T-cell (primary cell): ENCODE measurements around the gene DDX43. TPM values are rescaled to one million over a fixed set of nuclear protein-coding genes. Genes with fewer than 3 reads are reported as not detected.
"Not testable (repeated sequence)": the region's sequence is repeated elsewhere in the genome, so short reads cannot be mapped to it uniquely, and the experiment has no call there.

Experiments used
- ATAC-seq, 4 experiments: fragments of 200-7000 bp in 3 of 4; fragments of 150-1000 bp in 1 of 4; cut with Tn5 transposase; replicated peaks in 1 of 4; 1 replicate in 3 of 4; 2 replicates in 1 of 4; pipeline ENCODE4 v1.10.0; 2021; ENCODE audit warnings: moderate library complexity in 3 of 4, mild to moderate bottlenecking in 2 of 4, moderate number of reproducible peaks in 1 of 4
- CTCF ChIA-PET, 2 donors: fragments of 300-600 bp; sonication (Branson Sonifier 250); formaldehyde crosslinking; loops; one replicate each; lab custom pipeline; 2022; ENCODE audit warnings: antibody characterized with exemption in 2 of 2; lab: Charles Lee
- POLR2A ChIA-PET, 2 donors: fragments of 300-600 bp; sonication (Branson Sonifier 250); formaldehyde crosslinking; loops; one replicate each; lab custom pipeline; 2022; ENCODE audit warnings: antibody characterized with exemption in 2 of 2; lab: Charles Lee
- DNase-seq, 35 experiments: peaks; one replicate each; pipeline versions ENCODE4 v3.0.0 to v3.0.0-alpha.2; 2013 to 2023
- H3K27ac ChIP-seq: one replicate; pipeline ENCODE4 v1.5.1; 2013; ENCODE audit warnings: low read length
- H3K27me3 ChIP-seq, 2 experiments: replicated peaks in 1 of 2; 1 replicate in 1 of 2; 2 replicates in 1 of 2; pipeline versions ENCODE4 v1.6.1 to v1.7.0; 2013; ENCODE audit warnings: low read length in 1 of 2, mixed read lengths in 1 of 2; ENCODE audit not compliant: control insufficient read depth in 2 of 2, insufficient read depth in 2 of 2; ENCODE audit errors: extremely low read depth in 1 of 2
- H3K36me3 ChIP-seq, 2 donors: 1 replicate in 1 of 2; 2 replicates in 1 of 2; pipeline versions ENCODE4 v1.6.1 to v1.7.0; 2013; ENCODE audit warnings: low read length in 1 of 2; ENCODE audit not compliant: control insufficient read depth in 2 of 2, insufficient read depth in 1 of 2; ENCODE audit errors: extremely low read depth in 1 of 2
- H3K4me1 ChIP-seq, 2 experiments: 1 replicate in 1 of 2; 2 replicates in 1 of 2; pipeline versions ENCODE4 v1.6.1 to v1.7.0; 2013; ENCODE audit warnings: low read length in 2 of 2, mixed read lengths in 1 of 2; ENCODE audit not compliant: insufficient read depth in 2 of 2, control insufficient read depth in 1 of 2; ENCODE audit errors: extremely low read depth in 1 of 2
- H3K4me3 ChIP-seq, 2 donors: 1 replicate in 1 of 2; 2 replicates in 1 of 2; pipeline versions ENCODE4 v1.5.1 to v1.7.0; 2013; ENCODE audit warnings: mild to moderate bottlenecking in 2 of 2, low read length in 1 of 2, moderate library complexity in 1 of 2; ENCODE audit not compliant: control insufficient read depth in 1 of 2; ENCODE audit errors: extremely low read depth in 1 of 2
- H3K9me3 ChIP-seq: 2 replicates; pipeline ENCODE4 v1.7.0; 2013
- H3K27ac Mint-ChIP-seq, 2 donors: one replicate each; pipeline ENCODE4 v1.8.0; 2020 to 2021; ENCODE audit warnings: mild to moderate bottlenecking in 2 of 2, mixed read lengths in 2 of 2
- H3K27me3 Mint-ChIP-seq, 2 donors: one replicate each; pipeline ENCODE4 v1.8.0; 2021 to 2022; ENCODE audit warnings: mixed read lengths in 2 of 2
- H3K36me3 Mint-ChIP-seq: one replicate; pipeline ENCODE4 v1.8.0; 2021; ENCODE audit warnings: mixed read lengths
- H3K4me1 Mint-ChIP-seq, 3 donors: one replicate each; pipeline ENCODE4 v1.8.0; 2020 to 2022; ENCODE audit warnings: mixed read lengths in 3 of 3, mild to moderate bottlenecking in 1 of 3
- H3K4me3 Mint-ChIP-seq, 3 donors: one replicate each; pipeline ENCODE4 v1.8.0; 2020 to 2022; ENCODE audit warnings: mild to moderate bottlenecking in 3 of 3, mixed read lengths in 3 of 3, moderate library complexity in 3 of 3
- H3K9me3 Mint-ChIP-seq, 3 donors: one replicate each; pipeline ENCODE4 v1.8.0; 2020 to 2022; ENCODE audit warnings: mixed read lengths in 3 of 3
- WGBS: methylation state at CpG from one replicate; pipeline ENCODE4 v1.1.5; 2013; ENCODE audit warnings: missing lambda C conversion rate; ENCODE audit not compliant: insufficient coverage; 5-methylcytosine and 5-hydroxymethylcytosine counted together
- total RNA-seq, 35 experiments: library from RNA in 6 of 35; stranded (reverse) in 6 of 35; fragments of 120-200 nt in 1 of 35; gene quantifications; one replicate each; pipeline versions ENCODE4 v1.2.1 to v1.2.4 and lab custom pipeline; 2013 to 2026

Gene DDX43
- total RNA-seq, 5 donors from 2014 or later (not counting 1 experiment from before 2014, with no cell fraction given), result 0.47 to 2.7 (median 1.3) TPM

DNA sequence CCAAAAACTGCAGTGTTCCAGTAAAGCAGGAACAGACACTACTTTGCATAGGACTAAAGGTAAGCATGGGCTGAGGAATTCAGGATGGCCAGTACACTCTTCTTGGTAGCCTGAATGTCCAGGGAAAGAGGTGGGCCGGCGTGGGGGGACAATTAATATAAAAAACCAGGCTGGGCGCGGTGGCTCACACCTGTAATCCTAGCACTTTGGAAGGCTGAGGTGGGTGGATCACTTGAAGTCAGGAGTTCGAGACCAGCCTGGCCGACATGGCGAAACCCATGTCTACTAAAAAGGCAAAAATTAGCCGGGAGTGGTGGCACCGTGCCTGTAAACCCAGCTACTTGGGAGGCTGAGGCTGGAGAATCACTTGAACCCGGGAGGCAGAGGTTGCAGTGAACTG lies 13.1 kb upstream of the DDX43 start:
- H3K27me3 ChIP-seq, H3K4me3 ChIP-seq, H3K9me3 Mint-ChIP-seq, ATAC-seq, H3K4me1 ChIP-seq, H3K36me3 Mint-ChIP-seq, POLR2A ChIA-PET, H3K4me3 Mint-ChIP-seq, H3K27me3 Mint-ChIP-seq, H3K27ac Mint-ChIP-seq, H3K36me3 ChIP-seq, H3K4me1 Mint-ChIP-seq, H3K27ac ChIP-seq, H3K9me3 ChIP-seq, DNase-seq: not testable (repeated sequence)
- 91% methylated on average over 5 of the region's 10 CpGs for WGBS
- CTCF ChIA-PET, result interaction anchor here in 1 of 2 donors (0.7 kb wide), 1 partner anchor 303 kb away, joined by 3 read pairs; no protein-coding TSS in a partner anchor

DNA sequence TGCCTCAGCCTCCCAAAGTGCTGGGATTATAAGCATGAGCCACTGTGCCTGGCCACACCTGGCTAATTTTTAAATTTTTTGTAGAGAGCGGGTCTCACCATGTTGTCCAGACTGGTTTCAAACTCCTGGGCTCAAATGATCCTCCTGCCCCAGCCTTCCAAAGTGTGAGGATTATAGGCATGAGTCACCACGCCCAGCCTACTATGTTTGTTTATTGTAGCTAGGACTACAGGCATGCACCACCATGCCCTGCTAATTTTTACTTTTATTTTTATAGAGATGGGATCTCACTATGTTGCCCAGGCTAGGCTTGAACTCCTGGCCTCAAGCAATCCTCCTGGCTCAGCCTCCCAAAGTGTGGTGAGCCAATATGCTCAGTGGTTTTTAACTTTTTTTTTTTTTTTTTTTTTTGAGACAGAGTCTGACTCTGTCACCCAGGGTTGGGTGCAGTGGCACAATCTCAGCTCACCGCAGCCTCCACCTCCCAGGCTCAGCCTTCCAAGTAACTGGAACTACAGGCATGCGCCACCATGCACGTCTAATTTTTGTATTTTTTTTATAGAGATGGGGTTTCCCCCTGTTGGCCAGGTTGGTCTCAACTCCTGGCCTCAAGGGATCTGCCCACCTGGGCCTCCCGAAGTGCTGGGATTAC lies 12.0 kb upstream of the DDX43 start:
- ATAC-seq (no peak), DNase-seq (no peak)
- no peak overlapping the region for H3K4me3 ChIP-seq
- Mint-ChIP-seq H3K27ac (no peak overlapping the region), H3K9me3 (no peaks in the 10 kb centered on the region), H3K4me1 (no peaks in the 10 kb centered on the region), H3K27me3 (no peaks in the 10 kb centered on the region), H3K4me3 (no peak overlapping the region), H3K36me3 (no peaks in the 10 kb centered on the region)
- no peaks in the 10 kb centered on the region for H3K9me3 ChIP-seq
- H3K36me3 ChIP-seq, result no peaks in the 10 kb centered on the region
- ChIA-PET CTCF (interaction anchor here (0.6 to 0.7 kb wide), 2 partner anchors 52 to 859 kb away, joined by 3 to 6 read pairs; no protein-coding TSS in a partner anchor), POLR2A (no interaction called here)
- WGBS, result 100% methylated on average over 1 of the region's 6 CpGs
- no peaks in the 10 kb centered on the region for H3K4me1 ChIP-seq
- no peak overlapping the region for H3K27ac ChIP-seq
- no peaks in the 10 kb centered on the region for H3K27me3 ChIP-seq

DNA sequence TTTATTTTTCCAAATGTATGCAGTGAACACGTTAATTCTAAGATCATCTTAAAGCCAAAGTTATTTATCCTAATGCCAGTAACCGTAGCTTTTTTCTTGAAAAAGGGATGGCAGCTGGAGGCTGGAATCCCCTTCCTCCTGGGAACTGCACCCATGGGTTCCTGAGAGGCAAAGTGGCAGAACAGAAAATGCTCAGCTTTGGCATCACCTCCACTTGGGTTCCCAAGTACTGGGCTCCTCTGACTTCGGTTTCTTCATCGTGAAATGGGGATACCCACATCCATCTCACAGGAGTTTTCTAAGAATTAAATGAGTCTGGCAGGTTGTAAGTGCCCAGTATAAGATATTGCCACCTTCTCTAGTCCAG lies 6.2 kb upstream of the DDX43 start:
- Mint-ChIP-seq H3K4me1 (peaks cover 17 to 26% (median 20%) of the 10 kb centered on the region in 3 donors), H3K27me3 (peaks cover 0 to 1% of the 10 kb centered on the region in 2 donors), H3K27ac (peak overlapping the region; percentile 84 to 86), H3K4me3 (peak overlapping the region; percentile 79 to 83 (median 80)), H3K36me3 (no peaks in the 10 kb centered on the region), H3K9me3 (no peaks in the 10 kb centered on the region)
- Histone ChIP-seq H3K4me1 (peaks cover 0 to 24% of the 10 kb centered on the region in 2 experiments), H3K27me3 (no peaks in the 10 kb centered on the region), H3K36me3 (no peaks in the 10 kb centered on the region), H3K4me3 (peak overlapping the region; percentile 63 to 84), H3K9me3 (no peaks in the 10 kb centered on the region), H3K27ac (peak overlapping the region; percentile 72)
- ATAC-seq (peak in 3 of 4 experiments; percentile 13 to 27 (median 14)), DNase-seq (no peak)
- CTCF ChIA-PET, result interaction anchor here (0.6 to 1.1 kb wide), 2 partner anchors 73 to 1325 kb away, joined by 4 read pairs; partner anchors contain the start of gene MTO1 (in 1 of the 2)
- WGBS, result 100% methylated on average over 1 of the region's 4 CpGs
- POLR2A ChIA-PET, result no interaction called here

DNA sequence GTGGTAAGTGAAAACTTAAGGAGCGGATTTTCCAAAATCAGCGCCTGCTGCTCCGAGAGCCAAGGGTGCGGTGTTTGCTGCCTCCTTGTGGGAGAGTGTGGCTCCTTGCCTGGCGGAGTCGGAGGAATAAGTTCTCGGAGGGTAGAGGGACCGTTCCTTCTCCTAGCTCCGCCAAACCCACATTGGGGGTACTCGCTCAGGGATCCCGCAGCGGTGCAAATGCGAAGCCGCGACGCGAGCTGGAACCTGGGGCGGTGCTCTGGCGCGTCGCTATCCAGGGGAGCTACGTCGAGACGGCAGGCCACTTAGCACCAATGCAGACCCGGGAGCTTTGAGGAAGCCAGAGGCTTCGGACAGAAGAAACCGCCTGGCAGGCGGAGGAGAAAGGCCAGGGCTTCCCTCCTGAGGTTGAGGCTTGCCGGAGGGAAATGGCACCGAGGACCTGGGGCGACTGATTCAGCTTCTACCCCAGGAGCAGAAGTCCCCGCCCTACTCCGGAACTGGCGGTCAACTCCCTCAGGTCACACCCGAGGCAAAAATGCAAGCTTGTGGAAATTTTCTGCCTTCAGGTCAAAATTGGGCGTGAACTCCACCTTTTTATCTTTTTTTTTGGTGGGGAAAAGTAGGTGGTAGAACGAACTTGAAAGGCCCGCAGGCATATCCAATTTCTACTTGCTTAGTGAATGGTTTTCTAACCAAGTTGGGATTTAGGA lies 5.7 kb upstream of the DDX43 start:
- CTCF ChIA-PET, result interaction anchor here (0.6 to 1.1 kb wide), 4 partner anchors 12 to 1325 kb away, joined by 3 to 4 read pairs (median 4); partner anchors contain the start of gene MTO1 (in 1 of the 2)
- Mint-ChIP-seq H3K4me1 (peaks cover 17 to 26% (median 20%) of the 10 kb centered on the region in 3 donors), H3K27ac (peak overlapping the region; percentile 84 to 86), H3K4me3 (peak overlapping the region; percentile 79 to 83 (median 80)), H3K9me3 (no peaks in the 10 kb centered on the region), H3K27me3 (peaks cover 0 to 1% of the 10 kb centered on the region in 2 donors), H3K36me3 (no peaks in the 10 kb centered on the region)
- H3K9me3 ChIP-seq, result no peaks in the 10 kb centered on the region
- 1% methylated on average over 29 of the region's 38 CpGs for WGBS
- no peaks in the 10 kb centered on the region for H3K36me3 ChIP-seq
- peak in 31 of 35 experiments; percentile 7 to 63 (median 27) for DNase-seq
- H3K4me3 ChIP-seq, result peak overlapping the region; percentile 63 to 84
- ATAC-seq, result peak; percentile 79 to 89 (median 84)
- peak overlapping the region; percentile 72 for H3K27ac ChIP-seq
- H3K4me1 ChIP-seq, result peaks cover 0 to 24% of the 10 kb centered on the region in 2 experiments
- H3K27me3 ChIP-seq, result no peaks in the 10 kb centered on the region
- POLR2A ChIA-PET, result no interaction called here

DNA sequence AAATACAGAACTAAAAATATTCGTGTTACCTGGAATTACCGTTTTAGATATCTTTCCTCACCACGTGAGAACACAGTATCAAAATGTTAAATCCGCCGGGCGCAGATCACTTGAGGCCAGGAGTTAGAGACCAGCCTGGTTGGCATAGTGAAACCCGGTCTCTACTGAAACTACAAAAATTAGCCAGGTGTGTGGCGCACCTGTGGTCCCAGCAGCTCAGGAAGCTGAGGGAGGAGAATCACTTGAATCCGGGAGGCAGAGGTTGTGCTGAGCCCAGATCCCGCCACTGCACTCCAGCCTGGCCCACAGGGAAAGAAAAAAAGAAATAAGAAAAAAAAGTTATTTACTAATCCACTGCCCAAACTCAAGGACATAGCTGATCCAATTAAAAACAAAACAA lies 4.8 kb upstream of the DDX43 start:
- no peaks in the 10 kb centered on the region for H3K9me3 ChIP-seq
- WGBS, result 100% methylated on average over 4 of the region's 10 CpGs
- H3K36me3 ChIP-seq, result no peaks in the 10 kb centered on the region
- no peak for ATAC-seq
- H3K4me3 ChIP-seq, result no peak overlapping the region
- CTCF ChIA-PET, result interaction anchor here (0.5 to 1.1 kb wide), 2 partner anchors 61 to 70 kb away, joined by 3 to 8 read pairs; no protein-coding TSS in a partner anchor
- H3K27me3 Mint-ChIP-seq, result peaks cover 0 to 1% of the 10 kb centered on the region in 2 donors
- peak overlapping the region in 1 of 3 donors; percentile 80 for H3K4me3 Mint-ChIP-seq
- H3K9me3 Mint-ChIP-seq, result no peaks in the 10 kb centered on the region
- H3K27me3 ChIP-seq, result no peaks in the 10 kb centered on the region
- DNase-seq, result no peak
- no peaks in the 10 kb centered on the region for H3K36me3 Mint-ChIP-seq
- POLR2A ChIA-PET, result interaction anchor here in 1 of 2 donors (0.7 kb wide), 1 partner anchor 434 kb away, joined by 4 read pairs; no protein-coding TSS in a partner anchor
- peak overlapping the region in 1 of 2 donors; percentile 49 for H3K27ac Mint-ChIP-seq
- no peak overlapping the region for H3K27ac ChIP-seq
- peaks cover 20 to 26% (median 20%) of the 10 kb centered on the region in 3 donors for H3K4me1 Mint-ChIP-seq
- H3K4me1 ChIP-seq, result peaks cover 0 to 28% of the 10 kb centered on the region in 2 experiments

DNA sequence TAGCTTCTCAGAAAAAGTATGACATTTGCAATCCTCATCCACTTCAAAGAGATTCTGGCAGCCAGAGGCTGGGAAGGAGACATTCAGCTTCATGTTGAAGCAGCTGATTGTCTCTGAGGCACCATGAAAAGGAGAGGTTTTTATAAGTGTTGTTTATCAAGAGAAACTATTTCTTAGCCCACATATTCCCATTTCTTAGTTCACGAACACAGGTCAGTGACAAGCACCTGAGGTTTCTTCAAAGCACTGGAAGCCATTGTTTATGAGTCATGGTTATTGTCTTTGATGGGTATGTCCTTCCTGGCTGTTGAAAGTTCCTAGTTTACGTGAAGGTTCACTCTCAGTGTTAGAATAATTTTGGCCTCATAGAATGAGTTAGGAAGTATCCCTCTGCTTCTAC lies 3.0 kb upstream of the DDX43 start:
- peaks cover 0 to 1% of the 10 kb centered on the region in 2 donors for H3K27me3 Mint-ChIP-seq
- CTCF ChIA-PET, result no interaction called here
- H3K27ac Mint-ChIP-seq, result peak overlapping the region; percentile 74 to 83
- H3K9me3 Mint-ChIP-seq, result no peaks in the 10 kb centered on the region
- POLR2A ChIA-PET, result no interaction called here
- no peaks in the 10 kb centered on the region for H3K36me3 Mint-ChIP-seq
- H3K4me1 Mint-ChIP-seq, result peaks cover 20 to 26% (median 22%) of the 10 kb centered on the region in 3 donors
- H3K4me3 Mint-ChIP-seq, result peak overlapping the region in 1 of 3 donors; percentile 0
- ATAC-seq, result peak in 2 of 4 experiments; percentile 39 to 40
- H3K36me3 ChIP-seq, result no peaks in the 10 kb centered on the region
- H3K9me3 ChIP-seq, result no peaks in the 10 kb centered on the region
- no CpG with 5 or more reads among the region's 2 CpGs for WGBS
- peak overlapping the region; percentile 25 for H3K27ac ChIP-seq
- peaks cover 0 to 29% of the 10 kb centered on the region in 2 experiments for H3K4me1 ChIP-seq
- no peak overlapping the region for H3K4me3 ChIP-seq
- peak in 1 of 35 experiments; percentile 27 for DNase-seq
- no peaks in the 10 kb centered on the region for H3K27me3 ChIP-seq
